SK-N-SH treated with all-trans-retinoic acid at 6 μM for 48 hours (cell line): ENCODE measurements around the gene FTCD.

Source experiments
- ATAC-seq: fragments of 200-7000 bp; cut with Tn5 transposase; 3 replicates; pipeline ENCODE4 v1.9.1; 2020; ENCODE audit warnings: mild to moderate bottlenecking, moderate library complexity
- ARNTL ChIP-seq: fragments of 450-650 bp; formaldehyde crosslinking; IDR thresholded peaks from 2 replicates; pipeline ENCODE4 v1.5.0; 2020; ENCODE audit warnings: low read depth, mild to moderate bottlenecking, moderate library complexity, borderline replicate concordance
- BACH2 ChIP-seq: fragments of 250-450 bp; sonication (Bioruptor Pico); IDR thresholded peaks from 2 replicates; pipeline ENCODE4 v1.9.0; 2021; ENCODE audit warnings: mild to moderate bottlenecking, borderline replicate concordance
- CREB5 ChIP-seq: fragments of 250-450 bp; sonication (Bioruptor Pico); IDR thresholded peaks from 2 replicates; pipeline ENCODE4 v1.5.1; 2020; ENCODE audit warnings: low read depth, mild to moderate bottlenecking, moderate library complexity
- CSDC2 ChIP-seq: fragments of 250-450 bp; sonication (Bioruptor Pico); IDR thresholded peaks from 2 replicates; pipeline ENCODE4 v1.5.0; 2020; ENCODE audit warnings: mild to moderate bottlenecking, moderate library complexity
- CSRNP3 ChIP-seq: fragments of 250-450 bp; sonication (Bioruptor Pico); IDR thresholded peaks from 2 replicates; pipeline ENCODE4 v1.5.1; 2021; ENCODE audit warnings: mild to moderate bottlenecking, moderate library complexity
- ESRRG ChIP-seq: fragments of 250-450 bp; sonication (Bioruptor Pico); IDR thresholded peaks from 2 replicates; pipeline ENCODE4 v1.6.1; 2021; ENCODE audit warnings: mild to moderate bottlenecking
- GLIS3 ChIP-seq: fragments of 250-450 bp; sonication (Bioruptor Pico); IDR thresholded peaks from 2 replicates; pipeline ENCODE4 v1.5.0; 2020; ENCODE audit warnings: mild to moderate bottlenecking, moderate library complexity
- ISL1 ChIP-seq: fragments of 250-450 bp; sonication (Bioruptor Pico); IDR thresholded peaks from 2 replicates; pipeline ENCODE4 v2.1.2; 2022; ENCODE audit warnings: mild to moderate bottlenecking, moderate library complexity
- OSR1 ChIP-seq: fragments of 250-450 bp; sonication (Bioruptor Pico); IDR thresholded peaks from 2 replicates; pipeline ENCODE4 v1.8.0; 2022; ENCODE audit warnings: moderate library complexity, mild to moderate bottlenecking, inconsistent platforms
- PATZ1 ChIP-seq: fragments of 250-450 bp; sonication (Bioruptor Pico); IDR thresholded peaks from 2 replicates; pipeline ENCODE4 v1.8.0; 2020; ENCODE audit warnings: mild to moderate bottlenecking, moderate library complexity, borderline replicate concordance
- POU6F1 ChIP-seq: fragments of 250-450 bp; sonication (Bioruptor Pico); IDR thresholded peaks from 2 replicates; pipeline ENCODE4 v1.8.0; 2021; ENCODE audit warnings: low read depth, mild to moderate bottlenecking, moderate library complexity, borderline replicate concordance
- PPARA ChIP-seq: fragments of 250-450 bp; sonication (Bioruptor Pico); IDR thresholded peaks from 2 replicates; pipeline ENCODE4 v1.5.0; 2020; ENCODE audit warnings: mild to moderate bottlenecking, borderline replicate concordance
- RARB ChIP-seq: fragments of 250-450 bp; sonication (Bioruptor Pico); IDR thresholded peaks from 2 replicates; pipeline ENCODE4 v1.8.0; 2021; ENCODE audit warnings: mild to moderate bottlenecking, moderate library complexity
- SNAI2 ChIP-seq: fragments of 250-450 bp; sonication (Bioruptor Pico); IDR thresholded peaks from 2 replicates; pipeline ENCODE4 v1.5.0; 2020; ENCODE audit warnings: mild to moderate bottlenecking, moderate library complexity
- TCF4 ChIP-seq: fragments of 250-450 bp; sonication (Bioruptor Pico); IDR thresholded peaks from 2 replicates; pipeline ENCODE4 v1.8.0; 2021; ENCODE audit warnings: mild to moderate bottlenecking, moderate library complexity, borderline replicate concordance
- TOX ChIP-seq: fragments of 250-450 bp; sonication (Bioruptor Pico); IDR thresholded peaks from 2 replicates; pipeline ENCODE4 v1.8.0; 2021; ENCODE audit warnings: mild to moderate bottlenecking, moderate library complexity, borderline replicate concordance
- TSHZ2 ChIP-seq: fragments of 250-450 bp; sonication (Bioruptor Pico); IDR thresholded peaks from 2 replicates; pipeline ENCODE4 v1.5.0; 2020; ENCODE audit warnings: mild to moderate bottlenecking, moderate library complexity
- ZC3H10 ChIP-seq: fragments of 250-450 bp; sonication (Bioruptor Pico); IDR thresholded peaks from 2 replicates; pipeline ENCODE4 v1.5.1; 2021; ENCODE audit warnings: mild to moderate bottlenecking, moderate library complexity
- ZFP3 ChIP-seq: fragments of 250-450 bp; sonication (Bioruptor Pico); IDR thresholded peaks from 2 replicates; pipeline ENCODE4 v1.5.0; 2020; ENCODE audit warnings: mild to moderate bottlenecking, moderate library complexity
- ZFP30 ChIP-seq: fragments of 450-650 bp; formaldehyde crosslinking; IDR thresholded peaks from 2 replicates; pipeline ENCODE4 v1.5.0; 2022; ENCODE audit warnings: mild to moderate bottlenecking, moderate library complexity
- ZNF565 ChIP-seq: fragments of 450-650 bp; formaldehyde crosslinking; conservative IDR thresholded peaks from 2 replicates; pipeline ENCODE4 v1.5.0; 2020; ENCODE audit warnings: low read depth, mild to moderate bottlenecking, moderate library complexity
- ZNF70 ChIP-seq: fragments of 450-650 bp; formaldehyde crosslinking; IDR thresholded peaks from 2 replicates; pipeline ENCODE4 v1.5.0; 2020; ENCODE audit warnings: mild to moderate bottlenecking, moderate library complexity
- ZNF8 ChIP-seq: fragments of 450-650 bp; formaldehyde crosslinking; IDR thresholded peaks from 2 replicates; pipeline ENCODE4 v1.5.0; 2020; ENCODE audit warnings: mild to moderate bottlenecking, moderate library complexity

FTCD gene

GRCh38 chr21:46119637-46120271, 35.6 kb downstream of the FTCD start:
- ATAC-seq: no peak
- TF ChIP-seq ZNF565 (CRISPR knock-in tag): no peak
- no peak for TF ChIP-seq ISL1 (CRISPR knock-in tag)
- TF ChIP-seq ZFP3: no peak
- TF ChIP-seq, all 23 proteins: peak for 0

GRCh38 chr21:46119144-46119636, 36.2 kb downstream of the FTCD start:
- ATAC-seq: no peak
- TF ChIP-seq BACH2 (CRISPR knock-in tag) (no peak), GLIS3 (CRISPR knock-in tag) (no peak), TSHZ2 (no peak), ZNF8 (no peak), ZC3H10 (CRISPR knock-in tag) (no peak), ZFP3 (no peak), CSRNP3 (CRISPR knock-in tag) (no peak), ZNF70 (CRISPR knock-in tag) (no peak), OSR1 (CRISPR knock-in tag) (no peak), TOX (no peak), ESRRG (no peak), PPARA (CRISPR knock-in tag) (no peak), ZNF565 (CRISPR knock-in tag) (no peak), ARNTL (CRISPR knock-in tag) (no peak), CSDC2 (no peak), ISL1 (CRISPR knock-in tag) (no peak), SNAI2 (CRISPR knock-in tag) (no peak), TCF4 (CRISPR knock-in tag) (no peak)
- TF ChIP-seq, all 23 proteins: peak for 0

- TF ChIP-seq ZFP30 (CRISPR knock-in tag) (no peak), BACH2 (CRISPR knock-in tag) (no peak), ZNF565 (CRISPR knock-in tag) (no peak), SNAI2 (CRISPR knock-in tag) (no peak), CREB5 (CRISPR knock-in tag) (no peak), TOX (no peak), TCF4 (CRISPR knock-in tag) (no peak), PPARA (CRISPR knock-in tag) (no peak), POU6F1 (CRISPR knock-in tag) (no peak), ZNF70 (CRISPR knock-in tag) (no peak), ARNTL (CRISPR knock-in tag) (no peak), TSHZ2 (no peak), OSR1 (CRISPR knock-in tag) (no peak), RARB (no peak), GLIS3 (CRISPR knock-in tag) (no peak), ISL1 (CRISPR knock-in tag) (no peak), ESRRG (no peak), ZC3H10 (CRISPR knock-in tag) (no peak), PATZ1 (CRISPR knock-in tag) (no peak)
- TF ChIP-seq, all 23 proteins: peak for 0
- no peak for ATAC-seq
Observed at GRCh38 chr21:46118316-46119143, 36.8 kb downstream of the FTCD start.
